ENCODE measurements around the gene ADAM8.

ADAM8 gene

GRCh38 chr10:133218891-133219290, 57.8 kb downstream of the ADAM8 start:
- no peak for TF ChIP-seq CTCF (IDR thresholded peaks at IDR 0.05; ENCODE audit: low read depth, low read length)
- DNase-seq (ENCODE audit: extremely low read depth, low read depth): no peak

- no peak for TF ChIP-seq CTCF (IDR thresholded peaks at IDR 0.05; ENCODE audit: low read depth, low read length)
- DNase-seq (ENCODE audit: extremely low read depth, low read depth): no peak
Observed at GRCh38 chr10:133217800-133218589, 58.7 kb downstream of the ADAM8 start.

GRCh38 chr10:133216776-133217175, 59.9 kb downstream of the ADAM8 start:
- DNase-seq (ENCODE audit: extremely low read depth, low read depth): no peak
- TF ChIP-seq CTCF (IDR thresholded peaks at IDR 0.05; ENCODE audit: low read depth, low read length): no peak

- TF ChIP-seq CTCF (IDR thresholded peaks at IDR 0.05; ENCODE audit: low read depth, low read length): no peak
- DNase-seq (ENCODE audit: extremely low read depth, low read depth): no peak
Observed at GRCh38 chr10:133215586-133215985, 61.1 kb downstream of the ADAM8 start.

GRCh38 chr10:133214468-133215410, 61.9 kb downstream of the ADAM8 start:
- DNase-seq (ENCODE audit: extremely low read depth, low read depth): no peak
- no peak for TF ChIP-seq CTCF (IDR thresholded peaks at IDR 0.05; ENCODE audit: low read depth, low read length)

- no peak for DNase-seq (ENCODE audit: extremely low read depth, low read depth)
- no peak for TF ChIP-seq CTCF (IDR thresholded peaks at IDR 0.05; ENCODE audit: low read depth, low read length)
Observed at GRCh38 chr10:133213641-133214467, 62.8 kb downstream of the ADAM8 start.
